ENCODE results near the gene BUB3.

The BUB3 gene, protein sequence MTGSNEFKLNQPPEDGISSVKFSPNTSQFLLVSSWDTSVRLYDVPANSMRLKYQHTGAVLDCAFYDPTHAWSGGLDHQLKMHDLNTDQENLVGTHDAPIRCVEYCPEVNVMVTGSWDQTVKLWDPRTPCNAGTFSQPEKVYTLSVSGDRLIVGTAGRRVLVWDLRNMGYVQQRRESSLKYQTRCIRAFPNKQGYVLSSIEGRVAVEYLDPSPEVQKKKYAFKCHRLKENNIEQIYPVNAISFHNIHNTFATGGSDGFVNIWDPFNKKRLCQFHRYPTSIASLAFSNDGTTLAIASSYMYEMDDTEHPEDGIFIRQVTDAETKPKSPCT

GRCh38 chr10:123154092-123154710 is at the start of gene BUB3:
Gene BUB3 (plus strand): TSS chr10:123154402. CDS start chr10:123154918, 516 bp downstream.
- peak; percentile 89 to 95 for DNase-seq (ENCODE audit: extremely low read depth in 1 of 2, low read depth in 1 of 2)

DNA sequence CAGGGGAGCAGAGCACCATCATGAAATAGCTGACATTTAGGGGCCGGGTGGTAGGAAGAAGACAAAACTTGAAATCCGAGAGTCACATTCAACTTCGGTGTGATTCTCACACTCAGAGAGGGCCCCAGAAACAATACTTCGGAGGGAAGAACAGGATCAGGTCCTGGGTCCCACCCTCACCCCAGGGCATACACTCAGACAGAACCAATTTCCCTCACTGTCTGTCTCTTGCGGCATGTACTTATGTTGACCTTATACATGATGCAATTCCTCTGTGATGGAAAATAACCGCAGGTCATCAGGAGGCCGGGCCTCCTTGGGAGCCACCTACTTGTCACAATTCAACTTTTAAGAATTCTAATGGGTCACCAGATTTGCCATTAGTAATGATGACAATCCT is 44.7 kb upstream of the BUB3 start:
- no peak for DNase-seq (ENCODE audit: extremely low read depth in 1 of 2, low read depth in 1 of 2)

- DNase-seq (ENCODE audit: extremely low read depth in 1 of 2, low read depth in 1 of 2): no peak
Observed at GRCh38 chr10:123117644-123118417, 36.4 kb upstream of the BUB3 start.

DNA sequence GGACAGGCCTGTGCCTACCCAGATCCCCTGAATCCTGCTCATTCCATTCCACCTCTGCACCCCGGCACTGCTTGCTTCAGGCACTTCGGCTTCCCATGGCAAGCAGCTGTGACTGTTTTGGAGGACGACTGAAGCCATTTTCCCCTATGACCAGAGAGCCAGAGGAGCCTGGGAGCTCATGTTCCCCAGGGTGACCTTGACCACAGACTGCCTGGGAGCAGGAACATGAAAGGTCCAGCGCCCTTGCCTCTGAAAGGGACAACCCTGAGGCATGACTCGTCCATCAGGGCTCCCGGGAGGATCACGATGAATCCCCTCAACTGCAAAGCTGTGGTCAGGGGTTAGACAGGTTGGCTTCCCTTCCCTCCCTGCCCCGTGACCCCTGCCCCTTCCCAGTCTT is 35.1 kb upstream of the BUB3 start:
- DNase-seq (ENCODE audit: extremely low read depth in 1 of 2, low read depth in 1 of 2): no peak

DNA sequence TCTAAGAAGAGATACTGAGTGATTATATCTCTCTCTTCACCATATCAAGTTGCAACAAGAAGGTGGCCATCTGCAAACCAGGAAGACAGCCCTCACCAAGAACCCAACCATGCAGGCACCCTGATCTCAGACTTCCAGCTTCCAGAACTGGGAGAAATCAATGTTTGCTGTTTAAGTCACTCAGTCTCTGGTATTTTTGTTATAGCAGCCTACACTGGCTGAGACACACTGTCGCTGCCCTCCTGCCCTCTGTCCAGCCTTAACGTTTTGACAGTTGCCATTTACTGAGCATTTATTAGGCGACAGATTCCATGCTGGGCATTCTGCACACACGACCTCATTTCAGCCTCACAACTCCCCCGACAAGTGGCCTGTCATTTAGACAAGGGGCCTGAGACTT is 28.0 kb upstream of the BUB3 start:
- no peak for DNase-seq (ENCODE audit: extremely low read depth in 1 of 2, low read depth in 1 of 2)

- no peak for DNase-seq (ENCODE audit: extremely low read depth in 1 of 2, low read depth in 1 of 2)
Observed at GRCh38 chr10:123129618-123130271, 24.5 kb upstream of the BUB3 start.

GRCh38 chr10:123132576-123133477 is 21.4 kb upstream of the BUB3 start:
- DNase-seq (ENCODE audit: extremely low read depth in 1 of 2, low read depth in 1 of 2): peak; percentile 60 to 77

DNA sequence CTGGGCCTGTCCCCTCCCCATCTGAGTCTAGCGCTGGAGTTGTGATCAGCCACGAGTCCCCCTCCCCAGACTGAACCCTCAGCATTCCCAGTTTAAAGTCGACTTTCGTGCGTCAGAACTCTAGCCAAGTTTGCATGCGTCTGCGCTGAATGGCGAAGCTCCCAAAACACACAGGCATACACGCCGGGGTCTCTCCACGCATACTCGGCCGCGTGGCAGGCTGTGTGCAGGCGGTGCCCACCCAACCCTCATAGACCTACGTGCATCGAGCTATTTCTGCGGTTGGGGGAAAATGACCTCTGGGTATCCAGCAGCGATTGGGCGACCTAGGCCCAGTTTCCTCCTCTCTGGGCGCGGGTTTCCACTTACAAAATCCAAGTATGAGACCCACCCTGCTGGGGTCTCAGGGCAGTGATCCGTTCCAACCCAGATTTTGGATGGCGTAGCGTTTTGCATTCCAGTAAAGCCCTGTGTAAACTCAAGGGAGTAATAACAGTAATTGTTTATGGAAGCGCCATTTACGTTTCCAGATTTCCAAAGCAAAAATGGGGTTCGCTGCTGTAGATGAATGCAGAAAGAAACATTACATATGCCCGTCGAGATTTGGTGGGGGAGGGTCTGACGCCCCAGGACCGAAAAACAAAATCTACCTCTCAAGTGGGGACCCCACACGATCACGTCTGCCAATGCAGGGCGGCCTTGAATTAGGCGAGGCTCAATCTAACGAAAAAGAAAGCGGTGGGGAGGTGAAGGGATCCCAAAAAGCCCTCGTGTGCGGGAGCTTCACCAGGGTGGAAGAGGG is 20.5 kb upstream of the BUB3 start:
- DNase-seq (ENCODE audit: extremely low read depth in 1 of 2, low read depth in 1 of 2): no peak

DNA sequence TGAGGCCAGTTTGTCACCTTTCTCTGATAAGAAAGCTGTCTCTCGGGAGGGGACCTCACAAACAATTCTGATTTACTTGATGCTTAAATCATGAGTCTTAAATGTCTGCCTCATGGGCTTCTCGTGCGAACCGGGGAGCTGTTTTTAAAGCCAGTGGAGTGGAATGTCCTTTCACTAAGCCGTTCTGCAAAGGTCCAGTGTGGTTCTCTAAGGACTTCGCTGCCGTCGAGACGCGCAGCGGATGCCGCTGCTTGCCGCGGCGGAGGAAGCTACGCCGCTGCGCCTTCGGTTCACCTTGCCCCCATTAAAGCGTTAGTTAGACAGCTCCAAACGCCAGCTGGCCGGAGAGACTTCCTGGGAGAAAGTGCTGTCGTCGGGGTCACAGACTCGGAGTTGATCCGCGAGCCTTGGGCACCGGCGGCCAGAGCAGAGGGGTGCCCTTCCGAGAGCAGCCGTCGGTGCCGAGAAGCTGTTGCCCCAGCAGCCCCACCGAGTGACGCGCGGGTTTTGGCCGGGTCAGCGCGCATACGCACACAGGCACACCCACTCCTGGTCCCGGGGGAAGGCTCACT is 19.8 kb upstream of the BUB3 start:
- DNase-seq (ENCODE audit: extremely low read depth in 1 of 2, low read depth in 1 of 2): no peak

DNA sequence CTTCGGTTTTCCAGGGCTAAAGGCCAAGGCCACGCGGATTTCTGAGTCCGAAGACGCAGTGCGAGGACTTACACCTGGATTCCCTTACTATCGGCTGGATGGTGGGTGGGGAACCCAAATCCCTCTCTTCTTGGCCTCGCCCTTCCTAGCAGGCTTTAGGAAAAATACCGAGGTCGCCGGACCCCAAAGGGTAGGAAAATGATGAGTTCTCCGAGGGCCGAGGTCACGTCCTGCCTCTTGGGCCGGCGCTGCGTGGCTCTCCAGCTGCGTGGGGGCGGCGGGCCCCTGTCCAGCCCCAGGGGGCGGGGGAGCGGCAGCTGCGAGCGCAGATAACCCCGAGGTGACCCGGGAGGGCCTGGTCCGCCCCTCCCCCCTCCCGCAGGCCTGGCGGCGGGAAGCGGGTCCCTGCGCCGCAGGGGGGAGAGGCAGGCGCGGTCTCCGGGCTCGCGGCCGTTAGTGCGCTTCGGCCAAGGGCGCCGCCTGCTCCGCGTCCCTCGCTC is 19.2 kb upstream of the BUB3 start:
- DNase-seq (ENCODE audit: extremely low read depth in 1 of 2, low read depth in 1 of 2): no peak

DNA sequence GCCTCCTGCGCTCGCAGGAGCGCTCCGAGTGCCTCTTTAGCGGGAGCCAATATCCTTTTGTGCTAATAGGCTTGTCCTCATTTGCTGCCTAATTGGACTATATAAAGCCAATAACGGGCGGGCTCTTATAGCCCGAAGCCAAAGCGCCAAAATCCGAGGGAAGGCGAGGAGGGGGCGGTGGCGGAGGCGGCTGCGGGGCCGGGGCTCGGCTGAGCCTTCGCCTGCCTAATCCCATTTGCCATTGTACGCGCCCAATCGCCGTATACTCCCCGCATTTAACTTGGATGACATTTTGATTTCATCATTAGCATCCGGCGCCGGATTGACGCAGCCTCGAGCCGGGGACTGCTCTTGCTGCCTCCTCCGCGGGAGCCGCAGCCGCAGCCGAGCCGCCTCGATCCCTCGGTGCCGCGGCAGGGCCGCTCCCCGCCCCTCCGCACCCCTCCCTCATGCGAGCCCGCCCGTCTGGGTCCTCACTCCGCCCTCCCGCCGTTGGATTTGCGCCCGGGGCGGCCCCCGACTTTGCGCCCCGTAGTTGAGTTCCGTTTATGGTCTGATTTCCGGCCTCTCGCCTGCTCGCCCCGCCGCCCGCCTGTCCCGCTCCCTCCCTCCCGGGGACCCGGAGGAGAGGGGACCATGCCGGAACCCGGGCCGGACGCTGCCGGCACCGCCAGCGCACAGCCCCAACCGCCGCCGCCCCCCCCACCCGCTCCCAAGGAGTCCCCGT is 18.6 kb upstream of the BUB3 start, which contains the start of gene HMX3:
Gene HMX3, plus strand, starts transcription at position 556 of the 727 bp plus-strand sequence. Its CDS starts 81 bp downstream, at position 637.
- DNase-seq (ENCODE audit: extremely low read depth in 1 of 2, low read depth in 1 of 2): no peak

GRCh38 chr10:123136221-123136805 is 17.9 kb upstream of the BUB3 start:
- no peak for DNase-seq (ENCODE audit: extremely low read depth in 1 of 2, low read depth in 1 of 2)

DNA sequence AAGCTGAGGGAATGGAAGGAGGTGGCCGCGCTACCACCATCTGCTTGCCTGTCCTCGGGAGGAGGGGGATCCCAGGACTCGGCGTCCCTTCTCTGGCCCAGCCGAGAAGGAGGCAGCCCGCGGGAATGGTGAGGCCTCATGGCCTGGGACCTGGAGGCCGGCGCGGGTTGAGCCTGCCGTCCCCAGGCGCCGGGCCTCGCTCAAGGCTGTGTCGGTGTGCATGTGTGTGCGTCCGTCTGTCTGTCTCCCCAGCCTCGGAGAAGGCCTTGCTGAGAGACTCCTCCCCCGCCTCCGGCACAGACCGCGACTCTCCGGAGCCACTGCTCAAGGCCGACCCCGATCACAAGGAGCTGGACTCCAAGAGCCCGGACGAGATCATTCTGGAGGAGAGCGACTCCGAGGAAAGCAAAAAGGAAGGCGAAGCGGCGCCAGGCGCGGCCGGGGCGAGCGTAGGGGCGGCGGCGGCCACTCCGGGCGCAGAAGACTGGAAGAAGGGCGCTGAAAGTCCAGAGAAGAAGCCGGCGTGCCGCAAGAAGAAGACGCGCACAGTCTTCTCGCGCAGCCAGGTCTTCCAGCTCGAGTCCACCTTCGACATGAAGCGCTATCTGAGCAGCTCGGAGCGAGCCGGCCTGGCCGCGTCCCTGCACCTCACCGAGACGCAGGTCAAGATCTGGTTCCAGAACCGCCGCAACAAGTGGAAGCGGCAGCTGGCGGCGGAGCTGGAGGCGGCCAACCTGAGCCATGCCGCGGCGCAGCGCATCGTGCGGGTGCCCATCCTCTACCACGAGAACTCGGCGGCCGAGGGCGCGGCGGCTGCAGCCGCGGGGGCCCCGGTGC is 17.2 kb upstream of the BUB3 start:
- DNase-seq (ENCODE audit: extremely low read depth in 1 of 2, low read depth in 1 of 2): no peak

DNA sequence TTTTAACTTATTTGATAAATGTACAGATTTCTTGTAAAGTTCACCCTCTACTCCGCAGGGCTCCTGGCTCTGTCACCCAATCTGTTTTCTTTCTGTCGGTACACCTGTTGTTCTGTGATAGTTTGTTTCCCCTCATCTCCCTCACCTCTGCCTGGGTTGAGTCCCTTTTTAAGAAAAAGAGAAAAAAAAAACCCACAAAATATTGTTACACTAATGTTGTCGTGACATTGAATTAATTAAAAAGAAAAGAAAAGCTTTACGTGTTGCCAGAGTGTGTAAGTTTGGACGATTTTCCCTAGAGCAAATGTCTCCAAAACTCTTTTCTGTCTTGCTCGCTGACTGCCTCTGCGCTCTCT is 15.1 kb upstream of the BUB3 start:
- no peak for DNase-seq (ENCODE audit: extremely low read depth in 1 of 2, low read depth in 1 of 2)

- DNase-seq (ENCODE audit: extremely low read depth in 1 of 2, low read depth in 1 of 2): no peak
Observed at GRCh38 chr10:123139521-123140163, 14.6 kb upstream of the BUB3 start.

DNA sequence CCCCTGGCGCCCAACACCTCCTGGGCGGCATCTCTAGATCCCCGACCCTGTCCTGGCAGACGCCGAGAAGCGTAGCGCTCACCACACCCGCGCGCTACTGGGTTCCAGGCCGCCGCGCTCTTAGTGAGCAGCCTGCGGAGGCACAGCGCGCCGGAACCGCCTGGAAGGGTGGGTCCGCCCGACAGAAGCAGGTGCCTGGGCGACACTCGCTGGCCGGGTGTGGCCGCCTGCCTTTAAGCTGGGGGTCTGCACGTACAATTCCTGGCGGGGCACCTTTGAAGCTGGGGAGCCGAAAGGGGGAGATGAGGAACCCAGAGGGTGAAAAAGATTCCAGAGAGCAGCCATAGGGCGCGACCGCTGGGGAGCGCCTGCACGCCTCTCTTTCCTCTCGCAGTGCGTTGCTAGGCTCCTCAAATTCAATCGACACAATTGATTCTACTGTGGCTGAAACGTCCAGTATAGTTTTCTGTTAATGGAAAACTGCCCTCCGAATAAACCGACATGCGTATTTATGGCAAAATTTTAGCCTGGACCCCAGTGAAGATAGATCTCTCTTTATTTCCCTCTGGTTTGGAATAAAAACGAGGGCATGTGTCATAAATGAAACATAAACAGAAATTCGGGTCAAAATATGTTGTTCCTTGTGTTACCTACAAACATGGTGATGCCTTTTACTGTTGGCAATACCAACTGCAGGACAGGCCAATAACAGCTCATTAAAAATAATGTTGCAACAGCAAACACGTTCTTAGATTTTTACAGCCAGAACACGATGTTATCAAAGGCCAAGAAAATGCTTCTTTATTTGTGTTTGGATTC is 13.8 kb upstream of the BUB3 start:
- no peak for DNase-seq (ENCODE audit: extremely low read depth in 1 of 2, low read depth in 1 of 2)

All from stimulated activated CD8-positive, alpha-beta memory T cell treated with anti-CD3 and anti-CD28 coated beads, Interleukin-7, amount 100 ng/mL, for 48 hours (primary cell).